NCI-H524 (cell line): ENCODE data around the gene PKD1L1.
"Not testable (repeated sequence)": the region's sequence is repeated elsewhere in the genome, so short reads cannot be mapped to it uniquely, and the experiment has no call there.

Experiments
- DNase-seq, 2 experiments: peaks; one replicate each; lab custom pipeline; 2025; lab: John Stamatoyannopoulos, UW

Gene PKD1L1

GRCh38 chr7:47956220-47956619 is 8.0 kb upstream of the PKD1L1 start:
- no peak for DNase-seq

GRCh38 chr7:47954231-47954911 is 6.1 kb upstream of the PKD1L1 start:
- DNase-seq: no peak

GRCh38 chr7:47953822-47954221 is 5.6 kb upstream of the PKD1L1 start:
- no peak for DNase-seq

GRCh38 chr7:47952224-47952623 is 4.0 kb upstream of the PKD1L1 start:
- DNase-seq: no peak

- DNase-seq: no peak
These were observed 3.1 kb upstream of the PKD1L1 start for GRCh38 chr7:47951374-47951773.

- DNase-seq: no peak
These were observed 2.4 kb upstream of the PKD1L1 start for GRCh38 chr7:47950714-47951113.

- DNase-seq: no peak
These were observed 1.4 kb upstream of the PKD1L1 start for GRCh38 chr7:47949703-47950102.

GRCh38 chr7:47947355-47947749 is 914 bp downstream of the PKD1L1 start:
- DNase-seq: no peak

GRCh38 chr7:47946581-47947354 is 1.5 kb downstream of the PKD1L1 start:
- no peak for DNase-seq

GRCh38 chr7:47945261-47946015 is 2.8 kb downstream of the PKD1L1 start:
- peak; percentile 29 to 52 for DNase-seq

- no peak for DNase-seq
These were observed 3.6 kb downstream of the PKD1L1 start for GRCh38 chr7:47944536-47945260.

- DNase-seq: no peak
These were observed 4.4 kb downstream of the PKD1L1 start for GRCh38 chr7:47943676-47944474.

- DNase-seq: not testable (repeated sequence)
These were observed 5.6 kb downstream of the PKD1L1 start for GRCh38 chr7:47942651-47943050.

- no peak for DNase-seq
These were observed 6.1 kb downstream of the PKD1L1 start for GRCh38 chr7:47942132-47942531.

GRCh38 chr7:47941136-47941844 is 7.0 kb downstream of the PKD1L1 start:
- no peak for DNase-seq

- no peak for DNase-seq
These were observed 7.9 kb downstream of the PKD1L1 start for GRCh38 chr7:47940088-47941013.

GRCh38 chr7:47939425-47940036 is 8.7 kb downstream of the PKD1L1 start:
- DNase-seq: no peak

- DNase-seq: peak in 1 of 2 experiments; percentile 26
These were observed 9.6 kb downstream of the PKD1L1 start for GRCh38 chr7:47938574-47939165.
